DOHH2 (cell line): ENCODE measurements around the gene HSF5.

Experiments used
- H3F3A ChIP-seq: fragments of 200-600 bp; sonication (generic), shearing (Covaris generic); 2 replicates; pipeline ENCODE4 v1.6.0; 2016; ENCODE audit warnings: antibody characterized with exemption, mild to moderate bottlenecking; ENCODE audit not compliant: control insufficient read depth, insufficient read depth
- H3K27ac ChIP-seq: fragments of 200-600 bp; sonication (generic); 2 replicates; pipeline ENCODE4 v1.5.1; 2014; ENCODE audit warnings: low read depth, mild to moderate bottlenecking, low read length, moderate library complexity
- H3K27me3 ChIP-seq: fragments of 200-600 bp; sonication (generic); 2 replicates; pipeline ENCODE4 v1.6.1; 2014; ENCODE audit warnings: mild to moderate bottlenecking, low read length, mixed read lengths; ENCODE audit not compliant: control insufficient read depth
- H3K36me3 ChIP-seq: fragments of 200-600 bp; sonication (generic); 2 replicates; pipeline ENCODE4 v1.6.1; 2014; ENCODE audit warnings: mild to moderate bottlenecking, low read length, moderate library complexity, mixed read lengths; ENCODE audit not compliant: control insufficient read depth
- H3K4me1 ChIP-seq: fragments of 200-600 bp; sonication (generic); 2 replicates; pipeline ENCODE4 v1.6.1; 2014; ENCODE audit warnings: mild to moderate bottlenecking, low read length, mixed read lengths; ENCODE audit not compliant: control insufficient read depth
- H3K4me2 ChIP-seq: fragments of 200-600 bp; sonication (generic); 2 replicates; pipeline ENCODE4 v1.6.0; 2014; ENCODE audit warnings: mild to moderate bottlenecking, low read length, moderate library complexity
- H3K4me3 ChIP-seq: fragments of 200-600 bp; sonication (generic); 2 replicates; pipeline ENCODE4 v1.5.1; 2014; ENCODE audit warnings: mild to moderate bottlenecking, low read length, mixed read lengths
- H3K79me2 ChIP-seq: fragments of 200-600 bp; sonication (generic); 2 replicates; pipeline ENCODE4 v1.6.1; 2014; ENCODE audit warnings: mild to moderate bottlenecking, low read length, mixed read lengths; ENCODE audit not compliant: control insufficient read depth
- H3K9me2 ChIP-seq: fragments of 200-600 bp; sonication (generic); replicated peaks from 2 replicates; pipeline ENCODE4 v1.6.1; 2014; ENCODE audit warnings: mild to moderate bottlenecking, low read length, mixed read lengths; ENCODE audit not compliant: control insufficient read depth
- H3K9me3 ChIP-seq: fragments of 200-600 bp; sonication (generic); 2 replicates; pipeline ENCODE4 v1.6.1; 2014; ENCODE audit warnings: antibody characterized with exemption, low read length, mixed read lengths; ENCODE audit not compliant: control insufficient read depth, insufficient read depth
- H4K20me1 ChIP-seq: fragments of 200-600 bp; sonication (generic); 2 replicates; pipeline ENCODE4 v1.6.0; 2014; ENCODE audit warnings: low read depth, mild to moderate bottlenecking, antibody characterized with exemption, low read length, moderate library complexity; ENCODE audit not compliant: control insufficient read depth, insufficient read depth
- EZH2phosphoT487 ChIP-seq: fragments of 200-600 bp; sonication (generic); IDR thresholded peaks from 2 replicates; pipeline ENCODE4 v1.6.1; 2017; ENCODE audit warnings: borderline replicate concordance, mild to moderate bottlenecking, antibody characterized with exemption, low read length, moderate library complexity, mixed read lengths
- TF ChIP-seq, protein P1 (sequence below): fragments of 200-600 bp; sonication (generic); IDR thresholded peaks from one replicate; pipeline ENCODE4 v1.5.1; 2014; ENCODE audit warnings: antibody characterized with exemption, mild to moderate bottlenecking, low read depth, low read length; ENCODE audit not compliant: poor library complexity, severe bottlenecking

HSF5 gene

GRCh38 chr17:58498177-58498828 lies 10.1 kb upstream of the HSF5 start:
- Histone ChIP-seq H3K4me1 (no peaks in the 10 kb centered on the region), H3K27me3 (no peaks in the 10 kb centered on the region), H3F3A (no peaks in the 10 kb centered on the region), H3K79me2 (no peaks in the 10 kb centered on the region), H3K36me3 (peaks cover 79% of the 10 kb centered on the region), H3K4me2 (no peak overlapping the region), H3K4me3 (no peak overlapping the region), H3K27ac (no peak overlapping the region), H3K9me3 (no peaks in the 10 kb centered on the region), H3K9me2 (no peaks in the 10 kb centered on the region), H4K20me1 (no peaks in the 10 kb centered on the region)
- TF ChIP-seq, protein P1, sequence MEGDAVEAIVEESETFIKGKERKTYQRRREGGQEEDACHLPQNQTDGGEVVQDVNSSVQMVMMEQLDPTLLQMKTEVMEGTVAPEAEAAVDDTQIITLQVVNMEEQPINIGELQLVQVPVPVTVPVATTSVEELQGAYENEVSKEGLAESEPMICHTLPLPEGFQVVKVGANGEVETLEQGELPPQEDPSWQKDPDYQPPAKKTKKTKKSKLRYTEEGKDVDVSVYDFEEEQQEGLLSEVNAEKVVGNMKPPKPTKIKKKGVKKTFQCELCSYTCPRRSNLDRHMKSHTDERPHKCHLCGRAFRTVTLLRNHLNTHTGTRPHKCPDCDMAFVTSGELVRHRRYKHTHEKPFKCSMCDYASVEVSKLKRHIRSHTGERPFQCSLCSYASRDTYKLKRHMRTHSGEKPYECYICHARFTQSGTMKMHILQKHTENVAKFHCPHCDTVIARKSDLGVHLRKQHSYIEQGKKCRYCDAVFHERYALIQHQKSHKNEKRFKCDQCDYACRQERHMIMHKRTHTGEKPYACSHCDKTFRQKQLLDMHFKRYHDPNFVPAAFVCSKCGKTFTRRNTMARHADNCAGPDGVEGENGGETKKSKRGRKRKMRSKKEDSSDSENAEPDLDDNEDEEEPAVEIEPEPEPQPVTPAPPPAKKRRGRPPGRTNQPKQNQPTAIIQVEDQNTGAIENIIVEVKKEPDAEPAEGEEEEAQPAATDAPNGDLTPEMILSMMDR = no peak
- TF ChIP-seq EZH2phosphoT487 = no peak

DNA sequence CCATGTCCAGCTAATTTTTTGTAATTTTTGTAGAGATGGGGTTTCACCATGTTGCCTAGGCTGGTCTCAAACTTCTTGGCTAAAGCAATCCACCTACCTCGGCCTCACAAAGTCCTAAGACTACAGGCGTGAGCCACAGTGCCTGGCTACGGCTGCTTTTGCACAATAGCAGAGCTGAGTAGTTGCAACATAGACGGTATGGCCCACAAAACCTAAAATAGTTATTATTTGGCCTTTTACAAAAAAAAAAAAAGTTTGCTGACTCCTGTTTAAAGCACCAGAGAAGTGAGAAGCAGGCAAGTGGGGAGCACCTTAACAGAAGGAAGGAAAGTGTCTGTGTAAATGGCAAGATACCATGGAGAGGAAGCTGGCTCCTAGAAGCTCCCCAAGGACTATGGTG lies 5.3 kb upstream of the HSF5 start:
- Histone ChIP-seq H3K36me3 (peaks cover 88% of the 10 kb centered on the region), H3K9me3 (no peaks in the 10 kb centered on the region), H3F3A (no peaks in the 10 kb centered on the region), H3K4me2 (no peak overlapping the region), H3K9me2 (no peaks in the 10 kb centered on the region), H4K20me1 (no peaks in the 10 kb centered on the region), H3K27me3 (no peaks in the 10 kb centered on the region), H3K79me2 (no peaks in the 10 kb centered on the region), H3K27ac (no peak overlapping the region), H3K4me1 (no peaks in the 10 kb centered on the region), H3K4me3 (no peak overlapping the region)
- no peak for TF ChIP-seq EZH2phosphoT487
- TF ChIP-seq, protein P1 = no peak

GRCh38 chr17:58492238-58493121 lies 4.3 kb upstream of the HSF5 start:
- Histone ChIP-seq H3K4me3 (no peak overlapping the region), H3K27me3 (no peaks in the 10 kb centered on the region), H3K27ac (no peak overlapping the region), H3K9me2 (no peaks in the 10 kb centered on the region), H3K36me3 (peaks cover 82% of the 10 kb centered on the region), H3K79me2 (no peaks in the 10 kb centered on the region), H4K20me1 (no peaks in the 10 kb centered on the region), H3K4me1 (no peaks in the 10 kb centered on the region), H3K9me3 (no peaks in the 10 kb centered on the region), H3K4me2 (no peak overlapping the region), H3F3A (no peaks in the 10 kb centered on the region)
- TF ChIP-seq, protein P1 = no peak
- no peak for TF ChIP-seq EZH2phosphoT487
